SIG-M5 treated with dmso at 0.1 percent for 504 hours (cell line): ENCODE measurements around the gene EVL.

Source experiments
- DNase-seq: peaks from one replicate; lab custom pipeline; 2025; ENCODE audit not compliant: unreplicated experiment; lab: John Stamatoyannopoulos, UW

Gene EVL

GRCh38 chr14:100126401-100126800 is 61.2 kb downstream of the EVL start:
- no peak for DNase-seq

- no peak for DNase-seq
Measured at GRCh38 chr14:100127853-100128455, 62.7 kb downstream of the EVL start.

- no peak for DNase-seq
Measured at GRCh38 chr14:100128688-100129087, 63.5 kb downstream of the EVL start.

- no peak for DNase-seq
Measured at GRCh38 chr14:100129161-100129589, 64.0 kb downstream of the EVL start.

- DNase-seq, result no peak
Measured at GRCh38 chr14:100130521-100130920, 65.3 kb downstream of the EVL start.

- DNase-seq, result no peak
Measured at GRCh38 chr14:100131181-100131580, 66.0 kb downstream of the EVL start.

GRCh38 chr14:100132161-100132902 is 67.1 kb downstream of the EVL start:
- no peak for DNase-seq

- DNase-seq, result no peak
Measured at GRCh38 chr14:100132903-100133510, 67.8 kb downstream of the EVL start.

GRCh38 chr14:100134586-100134985 is 69.4 kb downstream of the EVL start:
- DNase-seq, result no peak

- no peak for DNase-seq
Measured at GRCh38 chr14:100135073-100135472, 69.9 kb downstream of the EVL start.

GRCh38 chr14:100135784-100136183 is 70.6 kb downstream of the EVL start:
- no peak for DNase-seq

GRCh38 chr14:100137173-100137572 is 72.0 kb downstream of the EVL start:
- DNase-seq, result no peak

GRCh38 chr14:100138082-100138787 is 73.0 kb downstream of the EVL start:
- DNase-seq, result no peak

GRCh38 chr14:100138955-100139354 is 73.7 kb downstream of the EVL start:
- no peak for DNase-seq

- peak; percentile 86 for DNase-seq
Measured at GRCh38 chr14:100140452-100141078, 75.3 kb downstream of the EVL start.

GRCh38 chr14:100141098-100141497 is 75.9 kb downstream of the EVL start:
- no peak for DNase-seq

- DNase-seq, result no peak
Measured at GRCh38 chr14:100142073-100143040, 77.1 kb downstream of the EVL start.

- DNase-seq, result no peak
Measured at GRCh38 chr14:100143523-100143922, 78.3 kb downstream of the EVL start.

GRCh38 chr14:100143934-100144333 is 78.7 kb downstream of the EVL start:
- DNase-seq, result no peak

- DNase-seq, result no peak
Measured at GRCh38 chr14:100144645-100144995, 79.4 kb downstream of the EVL start.
